ENCODE data around the gene PXK.

Gene PXK

DNA sequence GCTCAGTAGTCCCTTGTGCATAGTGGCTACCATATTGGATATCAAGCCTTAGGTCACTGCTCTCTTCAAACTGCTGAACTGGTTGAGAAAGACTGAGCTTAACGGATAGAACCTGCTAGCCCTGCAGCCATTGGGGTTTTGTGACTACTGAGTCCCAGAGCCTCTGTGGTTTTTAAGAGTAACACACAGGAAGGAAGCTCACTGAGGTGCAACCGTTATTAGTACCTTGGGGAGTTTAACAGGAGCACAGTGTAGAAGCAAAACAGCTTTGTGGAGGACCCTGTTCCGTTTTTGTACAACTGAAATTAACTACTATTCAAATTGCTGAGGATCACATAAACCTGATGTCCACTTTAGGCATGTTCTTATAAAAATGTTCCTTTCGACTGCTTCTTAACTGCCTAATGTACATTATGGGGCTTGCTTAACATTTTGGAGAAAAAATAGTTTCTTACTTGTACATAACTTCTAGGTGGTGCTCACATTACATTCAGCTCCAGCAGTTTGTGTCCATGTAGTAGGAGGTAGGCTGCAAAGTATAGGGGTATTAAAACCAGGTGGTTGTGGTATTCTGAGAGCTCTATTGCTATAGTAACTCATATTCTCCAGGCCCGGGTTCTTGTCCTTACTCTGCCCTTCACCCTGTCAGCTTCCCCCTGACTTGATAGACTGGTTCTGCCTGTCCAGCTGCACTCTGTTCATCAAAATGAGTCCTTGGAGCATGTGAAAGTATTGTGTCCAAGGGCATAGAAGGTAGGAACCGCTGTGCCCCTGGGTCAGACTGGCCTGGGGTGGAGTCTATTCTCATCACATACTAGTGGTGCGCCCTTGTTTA, 17.3 kb downstream of the PXK start:
- DNase-seq: no peak

DNA sequence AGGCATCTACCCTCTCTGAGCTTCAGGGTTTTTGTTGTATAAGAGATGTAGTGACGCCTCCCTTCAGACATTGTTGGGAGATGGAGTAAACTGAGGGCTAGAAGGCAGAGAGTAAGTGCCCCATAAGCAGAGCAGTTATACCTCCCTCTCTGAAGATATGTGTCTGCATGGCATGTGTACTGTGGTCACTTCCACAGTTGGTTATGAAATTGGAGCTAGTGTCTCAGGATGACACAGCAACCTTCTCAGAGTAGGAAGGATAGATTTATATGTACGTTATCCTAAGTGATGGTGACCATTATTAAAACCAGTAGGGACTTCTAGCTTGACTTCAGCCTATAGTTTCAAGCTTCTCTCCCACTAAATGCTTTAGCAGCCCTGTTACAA, 17.9 kb downstream of the PXK start:
- no peak for DNase-seq

DNA sequence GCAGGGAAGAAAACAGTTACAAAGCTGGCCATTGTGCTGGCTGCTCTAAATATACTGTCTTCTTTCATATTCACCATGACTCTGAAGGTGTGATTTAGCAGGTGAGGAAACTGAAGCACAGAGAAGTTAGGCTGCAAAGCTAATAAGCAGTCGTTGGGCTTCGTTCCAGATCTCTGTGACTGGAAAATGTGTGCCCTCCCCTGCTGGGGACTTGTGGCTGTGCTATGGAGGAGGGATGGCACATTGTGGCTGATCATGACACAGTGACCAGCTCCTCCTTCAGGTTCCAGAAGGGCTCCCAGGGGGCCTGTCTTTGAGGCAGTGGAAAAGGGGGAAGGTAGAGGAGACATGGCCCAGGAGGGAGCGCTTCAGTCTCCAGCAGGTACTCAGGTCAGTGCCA, 19.2 kb downstream of the PXK start:
- DNase-seq: no peak

DNA sequence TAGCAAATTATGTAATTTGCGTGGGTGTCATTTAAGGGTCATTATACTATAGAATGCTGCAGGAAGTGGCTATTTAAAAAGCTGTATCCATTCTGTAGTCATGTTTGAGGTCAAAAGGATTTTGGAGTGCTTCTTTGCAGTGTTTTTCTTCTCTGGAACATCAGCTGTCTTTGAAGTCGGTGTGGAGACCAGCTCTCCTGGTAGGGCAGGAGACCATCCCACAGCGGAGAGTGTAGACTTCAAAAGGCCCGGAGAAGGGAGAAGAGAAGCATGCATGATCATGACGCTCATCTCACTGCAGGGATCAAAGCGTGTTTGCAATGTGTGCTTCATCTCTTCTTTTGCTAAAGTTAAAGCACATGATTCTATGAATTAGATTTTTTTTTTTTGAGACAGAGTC, 19.9 kb downstream of the PXK start:
- no peak for DNase-seq

DNA sequence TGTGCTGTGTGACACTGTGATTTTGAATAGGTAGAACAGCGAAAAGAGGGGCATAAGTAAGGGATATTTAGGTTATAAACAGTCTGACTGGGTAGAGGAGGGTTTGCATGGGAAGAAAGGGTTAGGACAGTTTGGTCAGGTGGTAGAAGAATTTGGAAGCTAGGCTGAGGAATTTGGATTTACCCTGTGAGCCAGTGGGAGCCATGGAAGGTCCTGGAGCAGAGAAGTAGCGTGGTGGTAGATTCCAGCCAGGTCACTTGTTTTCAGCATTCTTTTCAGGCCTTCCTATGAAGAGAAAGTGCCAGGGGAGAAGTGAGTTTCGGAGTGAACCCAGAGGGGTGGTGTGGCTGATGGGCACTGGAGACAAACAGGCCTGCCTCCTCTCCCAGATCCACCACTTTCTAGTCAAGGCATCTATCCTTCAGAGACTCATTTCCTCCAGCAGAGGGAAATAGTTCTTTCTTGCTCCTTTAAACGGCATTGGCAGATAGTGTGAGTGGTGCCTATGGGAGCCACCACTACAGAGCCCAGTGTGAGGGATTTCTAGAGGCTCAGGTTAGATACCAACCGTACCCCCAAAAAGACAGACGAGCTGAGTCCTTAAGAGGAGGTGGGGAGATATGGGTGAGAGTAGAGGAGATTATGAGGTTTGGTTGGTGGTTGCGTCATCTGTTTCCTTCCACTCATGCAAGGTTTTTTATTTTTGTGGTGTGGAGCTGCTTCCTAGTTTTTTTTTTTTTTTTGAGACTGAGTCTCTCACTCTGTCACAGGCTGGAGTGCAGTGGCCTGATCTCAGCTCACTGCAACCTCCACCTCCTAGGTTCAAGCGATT, 21.2 kb downstream of the PXK start:
- DNase-seq: no peak

DNA sequence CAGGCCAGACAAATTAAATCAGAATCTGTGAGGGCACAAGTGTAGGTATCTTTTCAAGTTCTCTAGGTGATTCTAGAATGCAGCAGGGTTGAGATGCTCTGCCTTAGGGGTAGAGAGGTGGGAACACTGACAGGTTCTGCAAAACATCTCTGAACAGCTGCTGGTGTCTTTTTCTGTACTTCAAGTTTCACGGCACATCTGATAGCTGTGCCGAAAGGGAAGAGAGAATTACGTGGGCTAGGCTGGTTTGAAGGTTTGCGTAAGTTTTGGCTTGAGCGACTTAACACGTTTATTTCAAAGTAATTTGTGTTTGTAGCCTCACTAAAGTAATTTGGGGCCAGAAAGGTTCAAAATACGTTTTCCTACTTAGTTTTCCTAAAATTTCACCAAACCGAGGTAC, 22.5 kb downstream of the PXK start:
- DNase-seq: no peak

DNA sequence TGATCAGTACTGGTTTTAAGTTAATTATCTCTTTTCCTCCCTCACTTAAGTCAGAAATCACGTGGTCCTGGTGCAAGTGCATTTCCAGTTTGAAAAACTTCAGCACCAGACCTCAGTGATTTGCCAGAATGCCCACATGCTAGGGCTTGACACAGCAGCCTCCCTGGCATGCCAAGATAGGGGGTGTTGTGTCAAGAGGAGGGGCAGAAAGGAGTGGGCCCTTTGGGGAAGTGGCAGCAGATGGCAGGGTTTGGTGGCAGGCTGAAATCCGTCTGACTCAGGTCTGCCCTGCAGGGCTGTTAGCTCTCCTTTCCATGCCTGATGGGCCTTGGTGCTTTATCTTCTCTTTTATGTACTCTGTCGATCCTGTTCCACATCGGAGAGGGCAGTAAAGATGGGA, 23.4 kb downstream of the PXK start:
- DNase-seq: no peak

DNA sequence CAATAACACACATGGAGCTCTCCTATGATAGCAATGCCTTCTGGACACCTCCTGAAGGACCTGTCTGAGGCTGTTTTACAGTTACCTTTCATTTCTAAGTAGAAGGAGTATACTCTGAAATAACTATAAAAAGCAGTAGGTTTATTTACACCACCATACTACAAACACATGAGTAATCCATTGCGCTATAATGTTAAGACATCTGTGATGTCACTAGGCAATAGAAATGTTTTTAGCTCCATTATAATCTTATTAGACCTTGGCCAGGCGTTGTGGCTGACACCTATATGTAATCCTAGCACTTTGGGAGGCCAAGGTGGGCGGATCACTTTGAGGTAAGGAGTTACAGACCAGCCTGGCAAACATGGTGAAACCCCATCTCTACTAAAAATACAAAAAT, 24.7 kb downstream of the PXK start:
- no peak for DNase-seq

DNA sequence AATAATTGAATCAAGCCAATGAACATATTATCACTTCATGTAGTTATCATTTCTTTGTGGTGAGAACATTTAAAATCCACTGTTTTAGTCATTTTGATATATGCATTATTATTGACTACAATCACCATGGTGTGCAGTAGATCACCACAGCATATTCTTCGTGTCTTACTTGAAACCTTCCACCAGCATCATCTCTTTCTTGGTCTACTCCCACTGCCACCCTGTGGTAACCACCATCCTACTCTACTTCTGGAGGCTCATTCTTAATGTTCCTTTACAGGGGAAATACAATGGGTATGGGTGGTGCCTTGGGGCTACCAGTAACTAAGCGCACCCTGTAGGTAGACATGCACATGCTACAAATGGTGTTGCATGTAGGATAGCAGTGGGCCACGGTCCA, 25.4 kb downstream of the PXK start:
- no peak for DNase-seq

DNA sequence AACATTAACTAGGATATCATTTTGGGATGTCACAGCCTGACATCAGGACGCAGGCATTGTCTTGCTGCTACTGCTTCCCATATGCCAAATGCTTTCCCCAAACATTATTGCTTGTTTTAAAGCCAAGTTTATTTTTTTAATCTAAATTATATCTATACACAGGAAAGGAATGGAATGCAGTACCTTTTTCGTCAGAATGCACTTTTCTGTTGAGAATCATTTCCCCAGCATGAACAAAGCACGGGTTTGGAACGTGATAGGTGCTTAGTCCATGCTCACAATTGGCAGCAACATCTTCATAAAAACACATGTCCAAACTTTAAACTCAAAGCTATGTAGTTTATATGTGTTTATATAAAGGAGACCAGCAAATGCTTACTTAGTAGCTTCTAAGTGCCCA, 26.1 kb downstream of the PXK start:
- no peak for DNase-seq

DNA sequence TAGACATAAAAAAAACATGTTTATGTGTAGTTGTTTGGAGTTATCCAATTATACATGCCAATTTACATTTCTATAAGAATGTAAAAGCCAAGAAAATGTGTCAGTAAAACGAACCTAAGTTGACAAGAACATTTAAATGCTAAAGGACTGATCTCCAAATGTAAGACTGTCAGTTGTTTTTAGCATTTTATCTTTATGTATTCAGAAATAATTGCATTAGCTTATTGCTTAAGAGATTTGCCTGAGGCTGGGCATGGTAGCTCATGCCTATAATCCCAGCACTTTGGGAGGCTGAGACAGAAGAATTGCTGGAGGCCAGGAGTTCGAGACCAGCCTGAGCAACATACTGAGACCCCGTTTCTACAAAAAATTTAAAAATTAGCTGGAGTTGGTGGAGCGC, 26.9 kb downstream of the PXK start:
- DNase-seq: no peak

DNA sequence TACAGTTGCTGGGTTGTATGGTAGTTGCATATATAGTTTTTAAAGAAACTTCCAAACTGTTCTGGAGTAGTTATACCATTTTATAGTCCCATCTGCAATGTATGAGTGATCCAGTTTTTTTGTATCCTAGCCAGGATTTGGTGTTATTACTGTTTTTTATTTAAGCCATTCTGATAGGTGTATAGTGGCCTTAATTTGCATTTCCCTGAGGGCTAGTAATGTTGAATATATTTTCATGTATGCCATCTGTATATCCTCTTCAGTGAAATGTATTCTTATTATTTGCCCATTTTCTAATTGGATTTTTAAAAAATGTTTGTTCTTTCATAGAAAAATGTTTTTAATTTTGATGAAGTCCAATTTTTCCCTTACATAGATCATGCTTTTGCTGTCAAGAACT, 29.2 kb downstream of the PXK start:
- no peak for DNase-seq

DNA sequence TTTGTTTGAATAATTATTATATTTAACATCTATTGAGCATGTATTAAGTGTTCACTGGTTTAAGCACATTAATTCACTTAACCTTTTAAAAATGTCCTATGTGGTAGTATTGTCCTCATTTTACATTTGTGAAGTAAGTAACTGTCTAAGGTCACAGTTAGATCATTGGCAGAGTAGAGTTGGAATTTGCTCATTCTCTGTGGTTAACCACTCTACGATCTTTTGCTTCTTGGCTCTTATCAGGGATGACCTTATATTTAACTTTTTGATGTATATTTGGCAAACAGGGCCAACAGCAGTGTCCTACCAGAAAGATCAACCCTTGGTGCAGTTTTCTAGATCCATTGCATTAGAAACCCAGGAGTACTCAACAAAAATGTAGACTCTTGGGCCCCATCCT, 34.0 kb downstream of the PXK start:
- DNase-seq: no peak

DNA sequence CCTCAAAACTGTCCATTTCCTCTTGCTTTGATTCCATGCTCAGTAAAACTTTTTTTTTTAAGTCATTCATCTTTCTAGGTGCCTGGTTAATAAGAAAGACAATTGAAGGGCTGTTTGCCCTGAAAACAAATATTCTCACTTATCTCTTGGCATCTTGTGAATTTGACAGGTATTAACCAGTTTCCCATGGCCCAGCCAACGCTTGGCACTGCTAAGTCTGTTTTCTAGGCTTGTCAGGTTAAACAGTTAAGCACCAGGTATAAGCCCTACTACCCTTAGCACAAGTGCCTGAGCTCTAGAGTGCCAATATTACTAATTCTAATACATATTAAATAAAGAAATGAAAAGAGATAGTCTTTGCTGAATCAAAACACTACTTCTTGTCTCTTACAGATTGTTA, 36.3 kb downstream of the PXK start:
- no peak for DNase-seq

DNA sequence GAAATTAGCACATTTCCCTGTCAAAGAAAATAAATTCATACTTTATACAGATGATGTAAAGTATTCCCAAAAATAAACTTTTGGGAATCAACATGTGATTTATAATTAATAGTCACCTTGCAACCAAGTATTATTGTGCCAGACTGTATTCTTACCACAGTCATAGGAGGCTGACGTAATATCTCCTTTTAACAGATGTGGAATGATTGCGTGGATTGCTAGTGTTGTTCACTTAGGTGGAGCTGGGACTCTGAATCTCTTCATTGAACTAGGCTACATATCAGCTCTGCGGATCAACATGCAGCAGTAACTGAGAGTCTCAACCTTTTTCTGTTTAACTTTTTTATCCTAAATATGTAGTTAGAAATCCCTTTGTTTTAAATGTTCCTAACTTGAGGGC, 37.2 kb downstream of the PXK start:
- DNase-seq: no peak

DNA sequence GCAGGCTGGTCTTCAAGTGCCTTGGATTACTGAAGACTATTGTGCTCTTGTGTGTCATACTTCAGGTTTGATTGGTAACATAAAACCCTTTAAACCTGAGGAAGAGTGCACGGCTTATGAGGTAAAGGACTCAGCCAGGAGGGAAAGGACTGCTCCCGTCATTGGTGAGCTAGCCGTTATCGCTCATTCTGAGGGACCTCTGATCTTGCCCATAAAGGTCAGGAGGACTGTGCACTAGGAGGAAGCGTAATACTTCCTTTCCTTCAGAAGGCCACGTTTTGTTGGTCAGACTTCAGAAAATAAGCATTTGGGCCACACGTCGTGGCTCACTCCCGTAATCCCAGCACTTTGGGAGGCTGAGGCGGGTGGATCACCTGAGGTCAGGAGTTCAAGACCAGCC, 37.7 kb downstream of the PXK start:
- DNase-seq: no peak

DNA sequence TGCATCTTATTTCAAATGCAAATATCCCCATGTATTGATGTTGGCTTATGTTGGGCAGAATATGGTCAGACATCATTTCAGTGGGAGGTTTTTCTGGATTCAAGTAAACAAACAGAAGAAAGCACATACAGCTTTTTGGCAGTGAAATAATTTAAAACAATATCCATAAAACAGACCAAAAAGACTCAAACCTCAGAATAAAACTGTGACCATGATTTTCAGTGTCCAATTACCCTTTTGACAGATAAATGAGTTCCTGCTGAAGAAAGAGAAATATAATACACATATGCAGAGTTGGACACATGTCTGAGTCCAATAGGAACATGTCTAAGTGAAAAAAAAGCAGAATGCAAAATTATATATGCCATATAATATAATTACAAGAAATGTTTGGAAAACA, 39.1 kb downstream of the PXK start:
- no peak for DNase-seq

DNA sequence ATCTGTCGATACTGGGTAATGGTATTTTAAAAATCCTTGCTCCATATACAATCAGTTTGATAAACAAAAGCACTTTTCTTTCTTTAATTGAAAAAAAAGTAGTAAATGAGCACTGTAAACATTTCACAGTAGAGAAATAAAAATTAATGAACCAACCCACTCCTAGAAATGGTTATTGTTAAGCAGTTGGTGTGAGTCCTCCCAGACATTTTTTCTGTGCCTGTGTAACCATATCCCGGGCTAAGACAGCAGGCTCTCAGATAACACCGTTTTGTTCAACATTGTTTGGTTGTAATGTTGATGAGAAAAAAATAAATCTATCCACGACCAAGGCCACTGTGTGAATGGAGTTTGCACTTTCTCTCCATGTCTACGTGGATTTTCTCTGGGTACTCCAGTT, 42.6 kb downstream of the PXK start:
- DNase-seq: no peak

DNA sequence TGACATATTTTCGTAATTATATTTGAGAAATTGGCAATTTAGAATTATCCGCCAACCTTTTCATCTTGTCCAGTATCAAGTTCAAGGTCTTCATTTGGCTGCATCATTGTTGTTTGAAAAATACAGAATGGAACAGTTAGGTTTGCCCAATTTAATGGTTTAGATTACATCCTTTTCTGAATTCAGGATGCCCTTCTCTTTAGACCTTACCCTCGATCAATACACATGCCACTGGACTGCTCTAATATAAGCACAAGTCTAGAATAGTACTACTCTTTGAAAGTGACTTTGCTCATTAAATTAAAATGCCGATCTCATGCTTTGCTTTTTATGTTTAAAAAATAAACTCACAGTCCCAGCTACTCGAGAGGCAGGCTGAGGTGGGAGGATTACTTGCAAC, 44.5 kb downstream of the PXK start:
- DNase-seq: no peak

DNA sequence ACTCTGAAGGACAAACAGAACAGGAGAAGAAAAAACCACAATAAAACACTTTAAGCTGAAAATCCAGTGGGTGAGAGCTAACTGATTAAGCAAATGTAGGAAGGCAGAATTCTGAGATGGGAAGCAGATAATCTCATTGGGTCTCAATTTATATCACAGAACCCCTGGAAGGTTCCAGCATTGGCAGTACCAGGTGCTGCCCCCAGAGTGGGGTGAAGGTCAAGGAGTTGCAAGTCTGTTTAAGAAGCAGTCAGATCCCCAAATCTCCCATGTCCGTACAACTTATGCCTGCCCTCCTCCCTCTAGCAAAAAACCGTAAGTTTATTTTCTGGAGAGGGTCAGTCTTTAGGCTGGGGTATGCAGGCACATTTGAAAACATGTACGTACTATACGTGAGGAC, 45.1 kb downstream of the PXK start:
- DNase-seq: no peak

DNA sequence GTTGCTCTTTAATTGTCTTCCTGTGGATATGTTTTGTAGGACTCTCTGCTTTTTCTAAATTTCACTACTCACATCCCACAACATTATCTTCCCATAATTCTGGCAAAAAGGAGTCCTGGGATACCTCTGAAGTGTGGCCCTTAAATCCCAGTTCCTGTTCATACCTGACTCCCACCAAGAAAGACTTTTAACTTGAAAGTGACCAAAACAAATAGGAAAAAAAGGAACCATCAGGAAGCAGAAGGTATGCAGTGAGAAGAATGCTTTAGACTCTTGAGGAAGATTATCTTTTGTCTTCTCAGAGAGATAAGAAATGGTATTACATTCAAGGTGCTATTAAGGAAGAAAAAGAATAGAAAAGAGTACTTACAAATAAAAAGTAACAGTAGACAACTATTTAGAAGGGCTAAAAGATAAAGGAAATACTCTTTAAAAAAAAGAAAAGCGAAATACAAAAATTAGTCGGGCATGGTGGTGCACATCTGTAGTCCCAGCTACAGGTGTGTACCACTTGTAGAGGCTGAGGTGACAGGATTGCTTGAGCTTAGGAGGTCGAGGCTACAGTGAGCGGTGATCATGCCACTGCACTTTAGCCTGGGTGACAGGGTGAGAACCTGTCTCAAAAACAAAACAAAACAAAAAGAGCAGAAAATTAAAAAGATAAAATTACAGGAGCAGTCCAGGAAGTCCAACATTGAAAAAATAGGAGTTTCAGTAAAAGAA, 46.8 kb downstream of the PXK start:
- no peak for DNase-seq

DNA sequence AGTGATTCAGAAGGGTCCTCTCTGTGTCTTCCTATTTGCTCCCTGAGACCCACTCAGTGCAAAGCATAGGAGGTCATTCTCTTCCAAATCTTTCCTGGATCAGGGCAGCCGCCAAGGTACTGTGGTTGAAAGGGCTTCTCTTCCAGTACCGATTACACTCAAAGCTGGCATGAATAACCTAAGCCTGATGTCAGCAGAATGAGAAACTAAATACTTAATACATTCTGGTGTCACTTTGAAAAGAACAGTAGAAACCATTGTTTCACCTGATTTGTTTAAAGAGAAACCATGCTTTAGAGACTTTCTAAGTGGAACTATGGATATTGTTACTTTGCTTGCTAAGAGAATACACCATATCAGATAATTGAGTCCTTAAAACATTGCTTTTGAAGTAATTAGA, 50.8 kb downstream of the PXK start:
- no peak for DNase-seq

DNA sequence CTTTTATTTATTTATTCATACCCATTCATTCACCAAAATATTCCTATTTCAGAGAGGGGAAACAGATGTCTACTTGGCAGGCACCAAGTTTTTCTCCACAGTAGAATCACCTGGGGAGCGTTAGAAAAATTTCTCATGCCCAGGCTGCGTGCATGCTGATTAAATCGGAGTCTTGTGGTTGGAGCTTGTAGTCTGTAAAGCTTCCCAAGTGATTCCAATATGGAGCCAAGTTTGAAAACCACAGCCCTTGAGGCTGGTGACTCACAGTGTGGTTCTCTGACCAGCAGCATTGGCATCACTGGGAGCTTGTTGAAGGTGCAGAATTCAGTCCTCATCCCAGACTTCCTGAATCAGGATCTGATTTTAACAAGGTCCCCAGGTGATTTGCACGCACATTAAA, 51.2 kb downstream of the PXK start:
- DNase-seq: peak; percentile 46

Measured in right hindlimb (tissue), 1 donor.